Hepatocyte (in vitro differentiated cells): Measurements from ENCODE around the gene ROR2. TPM values are rescaled to one million over a fixed set of nuclear protein-coding genes. Genes with fewer than 3 reads are reported as not detected.

Experiments used
- DNase-seq: peaks from one replicate; pipeline ENCODE4 v3.0.0-alpha.2; 2016; ENCODE audit warnings: low spot score
- H2AFZ ChIP-seq: fragments of 200-600 bp; sonication (generic); 2 replicates; pipeline ENCODE4 v1.6.0; 2016; ENCODE audit warnings: antibody characterized with exemption, mild to moderate bottlenecking
- H3K27ac ChIP-seq: fragments of 200-600 bp; sonication (generic); 2 replicates; pipeline ENCODE4 v1.5.1; 2016; ENCODE audit warnings: mild to moderate bottlenecking
- H3K27me3 ChIP-seq: fragments of 200-600 bp; sonication (generic); 2 replicates; pipeline ENCODE4 v1.6.1; 2016
- H3K36me3 ChIP-seq: fragments of 200-600 bp; sonication (generic); replicated peaks from 2 replicates; pipeline ENCODE4 v1.5.1; 2016; ENCODE audit warnings: low read depth; ENCODE audit not compliant: insufficient read depth
- H3K4me1 ChIP-seq: fragments of 200-600 bp; sonication (generic); 2 replicates; pipeline ENCODE4 v1.5.1; 2016; ENCODE audit warnings: mild to moderate bottlenecking, moderate library complexity; ENCODE audit not compliant: insufficient read depth
- H3K4me2 ChIP-seq: fragments of 200-600 bp; sonication (generic); 2 replicates; pipeline ENCODE4 v1.6.0; 2016
- H3K4me3 ChIP-seq: fragments of 200-600 bp; sonication (generic); 2 replicates; pipeline ENCODE4 v1.5.1; 2016; ENCODE audit warnings: mild to moderate bottlenecking
- H3K79me2 ChIP-seq: fragments of 200-600 bp; sonication (generic); 2 replicates; pipeline ENCODE4 v1.6.0; 2017; ENCODE audit warnings: mild to moderate bottlenecking
- H3K9me2 ChIP-seq: fragments of 200-600 bp; sonication (generic); replicated peaks from 2 replicates; pipeline ENCODE4 v1.6.0; 2017; ENCODE audit warnings: mild to moderate bottlenecking; ENCODE audit not compliant: insufficient read depth
- H3K9me3 ChIP-seq: fragments of 200-600 bp; sonication (generic); 2 replicates; pipeline ENCODE4 v1.5.1; 2016; ENCODE audit warnings: low read depth, mild to moderate bottlenecking
- H4K20me1 ChIP-seq: fragments of 200-600 bp; sonication (generic); 2 replicates; pipeline ENCODE4 v1.6.0; 2016; ENCODE audit warnings: mild to moderate bottlenecking; ENCODE audit not compliant: insufficient read depth, poor library complexity, severe bottlenecking
- CTCF ChIP-seq: fragments of 200-600 bp; sonication (generic); IDR thresholded peaks from 2 replicates; pipeline ENCODE4 v1.5.1; 2016; ENCODE audit warnings: antibody characterized with exemption, mild to moderate bottlenecking; ENCODE audit not compliant: poor library complexity
- EZH2 ChIP-seq: fragments of 200-600 bp; sonication (generic); IDR thresholded peaks from 2 replicates; pipeline ENCODE4 v1.6.1; 2016; ENCODE audit warnings: antibody characterized with exemption, mild to moderate bottlenecking, borderline replicate concordance
- EZH2phosphoT487 ChIP-seq: fragments of 200-600 bp; sonication (generic); IDR thresholded peaks from one replicate; pipeline ENCODE4 v1.6.1; 2018; ENCODE audit warnings: antibody characterized with exemption, mild to moderate bottlenecking, low read depth, moderate library complexity; ENCODE audit not compliant: unreplicated experiment, severe bottlenecking
- WGBS: methylation state at CpG from one replicate; pipeline ENCODE4 v1.1.6; 2016; ENCODE audit warnings: low lambda C conversion rate; ENCODE audit errors: missing lambda C conversion rate; 5-methylcytosine and 5-hydroxymethylcytosine counted together
- polyA plus RNA-seq: library from polyadenylated mRNA; unstranded; fragments of >200 nt; fragmentation: Nextera tagmentation; extraction: Ambion mirVana; gene quantifications from 2 replicates; pipeline ENCODE4 v1.2.1, GENCODE V29; 2016
- total RNA-seq: library from RNA; depleted of rRNA; stranded (reverse); fragments of >200 nt; gene quantifications from 2 replicates; pipeline ENCODE4 v1.2.3, GENCODE V29; 2014

ROR2 gene
- total and polyA plus RNA-seq, 2 experiments from 2014 or later, result 25.6 to 29.5 TPM

- H4K20me1 ChIP-seq, result no peaks in the 10 kb centered on the region
- no peak overlapping the region for H3K4me3 ChIP-seq
- no peak overlapping the region for H3K4me2 ChIP-seq
- H3K9me3 ChIP-seq, result no peaks in the 10 kb centered on the region
- no peak for DNase-seq
- H3K4me1 ChIP-seq, result no peaks in the 10 kb centered on the region
- TF ChIP-seq CTCF (no peak), EZH2phosphoT487 (no peak), EZH2 (no peak)
- H2AFZ ChIP-seq, result no peak overlapping the region
- H3K27ac ChIP-seq, result no peak overlapping the region
- H3K9me2 ChIP-seq, result no peaks in the 10 kb centered on the region
- H3K36me3 ChIP-seq, result no peaks in the 10 kb centered on the region
- peaks cover 83% of the 10 kb centered on the region for H3K79me2 ChIP-seq
- H3K27me3 ChIP-seq, result no peaks in the 10 kb centered on the region
Measured at GRCh38 chr9:91787931-91788330, 162.1 kb downstream of the ROR2 start.

- H4K20me1 ChIP-seq, result no peaks in the 10 kb centered on the region
- TF ChIP-seq EZH2phosphoT487 (no peak), CTCF (no peak), EZH2 (no peak)
- no peaks in the 10 kb centered on the region for H3K27me3 ChIP-seq
- WGBS, result 87% methylated on average over 6 of the region's 6 CpGs
- no peaks in the 10 kb centered on the region for H3K4me1 ChIP-seq
- H3K4me2 ChIP-seq, result no peak overlapping the region
- no peak overlapping the region for H2AFZ ChIP-seq
- DNase-seq, result no peak
- no peaks in the 10 kb centered on the region for H3K9me3 ChIP-seq
- H3K9me2 ChIP-seq, result no peaks in the 10 kb centered on the region
- no peak overlapping the region for H3K27ac ChIP-seq
- H3K79me2 ChIP-seq, result peaks cover 74% of the 10 kb centered on the region
- H3K4me3 ChIP-seq, result no peak overlapping the region
- no peaks in the 10 kb centered on the region for H3K36me3 ChIP-seq
Measured at GRCh38 chr9:91786132-91786896, 163.7 kb downstream of the ROR2 start.

- H3K36me3 ChIP-seq, result no peaks in the 10 kb centered on the region
- no peak overlapping the region for H3K4me3 ChIP-seq
- 80% methylated on average over 5 of the region's 5 CpGs for WGBS
- no peaks in the 10 kb centered on the region for H3K27me3 ChIP-seq
- H4K20me1 ChIP-seq, result no peaks in the 10 kb centered on the region
- no peak for TF ChIP-seq CTCF
- no peak for TF ChIP-seq EZH2
- no peak for TF ChIP-seq EZH2phosphoT487
- H3K9me2 ChIP-seq, result no peaks in the 10 kb centered on the region
- H3K27ac ChIP-seq, result no peak overlapping the region
- H3K9me3 ChIP-seq, result no peaks in the 10 kb centered on the region
- peaks cover 72% of the 10 kb centered on the region for H3K79me2 ChIP-seq
- DNase-seq, result no peak
- H3K4me2 ChIP-seq, result no peak overlapping the region
- H3K4me1 ChIP-seq, result no peaks in the 10 kb centered on the region
- no peak overlapping the region for H2AFZ ChIP-seq
Measured at GRCh38 chr9:91785447-91785842, 164.6 kb downstream of the ROR2 start.
